CD4-positive, alpha-beta T cell treated with Interleukin-6 at 100 ng/mL for 8 hours (primary cell): ENCODE results near the gene CANT1.
"Not testable (repeated sequence)": the region's sequence is repeated elsewhere in the genome, so short reads cannot be mapped to it uniquely, and the experiment has no call there.

Experiments
- DNase-seq: peaks from one replicate; pipeline ENCODE4 v3.0.0-alpha.2; 2020; ENCODE audit warnings: mixed read lengths, low spot score

Gene CANT1

GRCh38 chr17:78958641-78959127 lies 50.9 kb downstream of the CANT1 start:
- no peak for DNase-seq

- DNase-seq, result no peak
Measured at GRCh38 chr17:78957128-78957527, 52.4 kb downstream of the CANT1 start.

GRCh38 chr17:78956254-78956653 lies 53.3 kb downstream of the CANT1 start:
- DNase-seq, result no peak

- DNase-seq, result no peak
Measured at GRCh38 chr17:78954684-78955083, 54.9 kb downstream of the CANT1 start.

GRCh38 chr17:78953356-78954350 lies 55.9 kb downstream of the CANT1 start:
- DNase-seq, result no peak

GRCh38 chr17:78952706-78953105 lies 56.9 kb downstream of the CANT1 start:
- no peak for DNase-seq

- DNase-seq, result no peak
Measured at GRCh38 chr17:78951967-78952551, 57.5 kb downstream of the CANT1 start.

GRCh38 chr17:78950870-78951269 lies 58.7 kb downstream of the CANT1 start:
- no peak for DNase-seq

- no peak for DNase-seq
Measured at GRCh38 chr17:78947235-78948149, 62.1 kb downstream of the CANT1 start.

GRCh38 chr17:78946631-78947030 lies 62.9 kb downstream of the CANT1 start:
- DNase-seq, result no peak

- no peak for DNase-seq
Measured at GRCh38 chr17:78946131-78946530, 63.4 kb downstream of the CANT1 start.

GRCh38 chr17:78945455-78945854 lies 64.1 kb downstream of the CANT1 start:
- not testable (repeated sequence) for DNase-seq

GRCh38 chr17:78944956-78945355 lies 64.6 kb downstream of the CANT1 start:
- DNase-seq, result no peak

- no peak for DNase-seq
Measured at GRCh38 chr17:78944026-78944425, 65.5 kb downstream of the CANT1 start.
